Neural cell (in vitro differentiated cells): ENCODE measurements around the gene HACD2. TPM values are rescaled to one million over a fixed set of nuclear protein-coding genes. Genes with fewer than 3 reads are reported as not detected.

Source experiments
- H2AFZ ChIP-seq: fragments of 200-600, 300-800 bp; sonication (generic), shearing (Covaris generic); 2 replicates; pipeline ENCODE4 v1.6.0; 2014; ENCODE audit warnings: low read depth, mild to moderate bottlenecking, antibody characterized with exemption, low read length, moderate library complexity
- H3F3A ChIP-seq: fragments of 200-600 bp; shearing (Covaris generic); 2 replicates; pipeline ENCODE4 v1.6.1; 2016; ENCODE audit warnings: mild to moderate bottlenecking, moderate library complexity, mixed read lengths, antibody characterized with exemption, low read length; ENCODE audit not compliant: insufficient read depth, poor library complexity, severe bottlenecking
- H3K27ac ChIP-seq: fragments of 200-600, 300-800 bp; sonication (generic), shearing (Covaris generic); 2 replicates; pipeline ENCODE4 v1.5.1; 2014; ENCODE audit warnings: mild to moderate bottlenecking, low read length, moderate library complexity
- H3K27me3 ChIP-seq: fragments of 300-800, 200-600 bp; sonication (generic), shearing (Covaris generic); 2 replicates; pipeline ENCODE4 v1.6.0; 2014; ENCODE audit warnings: mild to moderate bottlenecking, low read depth, low read length, moderate library complexity; ENCODE audit not compliant: insufficient read depth
- H3K36me3 ChIP-seq: fragments of 300-800, 200-600 bp; sonication (generic), shearing (Covaris generic); 2 replicates; pipeline ENCODE4 v1.5.1; 2014; ENCODE audit warnings: mild to moderate bottlenecking, antibody characterized with exemption, low read length, moderate library complexity; ENCODE audit not compliant: insufficient read depth
- H3K4me2 ChIP-seq: fragments of 300-800, 200-600 bp; sonication (generic), shearing (Covaris generic); 2 replicates; pipeline ENCODE4 v1.6.0; 2014; ENCODE audit warnings: mild to moderate bottlenecking, low read length
- H3K4me3 ChIP-seq: fragments of 300-800, 200-600 bp; sonication (generic), shearing (Covaris generic); 2 replicates; pipeline ENCODE4 v1.5.1; 2014; ENCODE audit warnings: mild to moderate bottlenecking, low read length, moderate library complexity
- H3K79me2 ChIP-seq: fragments of 200-600 bp; shearing (Covaris generic); replicated peaks from 2 replicates; pipeline ENCODE4 v1.6.0; 2014; ENCODE audit warnings: mild to moderate bottlenecking, low read length, moderate library complexity; ENCODE audit not compliant: insufficient read depth
- H3K9ac ChIP-seq: fragments of 300-800, 200-600 bp; sonication (generic), shearing (Covaris generic); 2 replicates; pipeline ENCODE4 v1.6.1; 2016; ENCODE audit warnings: mild to moderate bottlenecking, low read length, mixed read lengths
- H3K9me2 ChIP-seq: fragments of 200-600 bp; shearing (Covaris generic); 2 replicates; pipeline ENCODE4 v1.6.1; 2016; ENCODE audit warnings: mild to moderate bottlenecking, low read length, mixed read lengths; ENCODE audit not compliant: insufficient read depth
- H3K9me3 ChIP-seq: fragments of 200-600, 300-800 bp; sonication (generic), shearing (Covaris generic); 2 replicates; pipeline ENCODE4 v1.6.1; 2016; ENCODE audit warnings: mild to moderate bottlenecking, mixed run types, low read length, moderate library complexity, mixed read lengths
- H4K20me1 ChIP-seq: fragments of 200-600 bp; shearing (Covaris generic); 2 replicates; pipeline ENCODE4 v1.6.1; 2016; ENCODE audit warnings: mild to moderate bottlenecking, mixed run types; ENCODE audit not compliant: insufficient read depth
- CTCF ChIP-seq: fragments of 450-650 bp; IDR thresholded peaks from 2 replicates; pipeline ENCODE4 v1.5.1; 2014; ENCODE audit warnings: antibody characterized with exemption, mild to moderate bottlenecking, moderate library complexity; ENCODE audit not compliant: poor library complexity, severe bottlenecking
- EP300 ChIP-seq: fragments of 450-650 bp; conservative IDR thresholded peaks from 2 replicates; pipeline ENCODE4 v1.6.1; 2014; ENCODE audit warnings: antibody characterized with exemption, mild to moderate bottlenecking, moderate library complexity; ENCODE audit not compliant: poor library complexity, severe bottlenecking
- EZH2 ChIP-seq: fragments of 200-600, 300-800 bp; shearing (Covaris generic), sonication (generic); IDR thresholded peaks from 2 replicates; pipeline ENCODE4 v1.6.1; 2014; ENCODE audit warnings: antibody characterized with exemption, low read length, borderline replicate concordance, mild to moderate bottlenecking; ENCODE audit not compliant: insufficient read depth, poor library complexity, severe bottlenecking
- MXI1 ChIP-seq: fragments of 450-650 bp; conservative IDR thresholded peaks from 2 replicates; pipeline ENCODE4 v1.6.1; 2014; ENCODE audit warnings: antibody characterized with exemption, mild to moderate bottlenecking; ENCODE audit not compliant: poor library complexity, severe bottlenecking
- POLR2AphosphoS5 ChIP-seq: IDR thresholded peaks from 2 replicates; pipeline ENCODE4 v1.6.1; 2012
- RAD21 ChIP-seq: fragments of 450-650 bp; conservative IDR thresholded peaks from 2 replicates; pipeline ENCODE4 v1.6.1; 2014; ENCODE audit warnings: antibody characterized with exemption, mild to moderate bottlenecking, moderate library complexity
- SMC3 ChIP-seq: fragments of 450-650 bp; conservative IDR thresholded peaks from 2 replicates; pipeline ENCODE4 v1.6.1; 2014; ENCODE audit warnings: antibody characterized with exemption, mild to moderate bottlenecking, moderate library complexity; ENCODE audit not compliant: poor library complexity
- TAF1 ChIP-seq: IDR thresholded peaks from 2 replicates; pipeline ENCODE4 v1.6.1; 2012; ENCODE audit warnings: low read depth
- polyA plus RNA-seq: library from polyadenylated mRNA; depleted of rRNA; stranded (reverse); fragments of >200 nt; gene quantifications from 2 replicates; pipeline ENCODE4 v1.2.3, GENCODE V29; 2014
- TF ChIP-seq, protein P1 (sequence below): IDR thresholded peaks from 2 replicates; pipeline ENCODE4 v1.6.1; 2012; ENCODE audit warnings: borderline replicate concordance

HACD2 gene
- polyA plus RNA-seq, 1 donor from 2014 or later = 28.0 TPM

DNA sequence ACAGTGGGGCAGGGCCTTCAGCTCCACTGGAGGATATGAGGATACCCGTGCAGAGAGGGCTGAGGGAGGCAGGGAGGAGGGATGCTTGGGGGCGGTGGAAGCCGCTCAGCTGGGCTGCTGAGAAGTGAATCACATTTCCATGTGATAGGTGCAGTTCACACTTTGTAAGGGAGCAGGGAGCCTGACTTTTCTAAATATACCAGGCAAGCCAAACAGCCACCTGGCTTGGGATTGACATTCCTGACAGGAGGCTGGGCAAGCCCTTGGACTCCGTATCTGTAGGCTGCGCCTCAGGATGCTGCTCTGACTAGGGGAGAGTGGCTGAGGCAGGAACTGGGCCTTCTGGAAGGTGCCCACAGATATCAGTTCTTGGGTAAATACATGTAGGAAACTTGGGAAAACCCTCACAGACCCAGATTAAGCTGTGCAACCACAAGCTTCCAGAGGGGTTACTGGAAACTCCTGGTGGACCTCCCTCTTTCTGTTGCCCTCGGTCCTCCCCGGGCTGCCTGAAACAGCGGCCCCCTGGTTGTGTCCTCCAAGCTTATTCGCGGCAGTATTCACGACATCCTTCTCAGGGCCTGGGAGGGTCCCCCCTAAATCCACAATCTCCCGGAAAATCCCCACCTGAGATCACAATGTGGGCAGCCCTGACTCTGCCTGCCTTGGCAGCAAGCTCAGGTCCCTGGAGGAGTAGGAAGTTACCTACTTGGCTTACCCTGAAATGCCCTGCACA is 103.0 kb downstream of the HACD2 start:
- Histone ChIP-seq H2AFZ (no peak overlapping the region), H3K27ac (no peak overlapping the region), H3K36me3 (no peaks in the 10 kb centered on the region), H3K9me3 (no peaks in the 10 kb centered on the region), H3K4me2 (no peak overlapping the region), H3K9ac (no peak overlapping the region), H3F3A (no peaks in the 10 kb centered on the region), H3K9me2 (no peaks in the 10 kb centered on the region), H3K27me3 (no peaks in the 10 kb centered on the region), H3K4me3 (no peak overlapping the region), H4K20me1 (no peaks in the 10 kb centered on the region), H3K79me2 (no peaks in the 10 kb centered on the region)
- no peak for TF ChIP-seq CTCF

GRCh38 chr3:123481071-123481470 is 103.8 kb downstream of the HACD2 start:
- Histone ChIP-seq H3K27ac (no peak overlapping the region), H3K4me2 (no peak overlapping the region), H4K20me1 (no peaks in the 10 kb centered on the region), H2AFZ (no peak overlapping the region), H3F3A (no peaks in the 10 kb centered on the region), H3K9me3 (no peaks in the 10 kb centered on the region), H3K36me3 (no peaks in the 10 kb centered on the region), H3K79me2 (no peaks in the 10 kb centered on the region), H3K9ac (no peak overlapping the region), H3K9me2 (no peaks in the 10 kb centered on the region), H3K4me3 (no peak overlapping the region), H3K27me3 (no peaks in the 10 kb centered on the region)
- TF ChIP-seq EP300 (no peak), CTCF (no peak), MXI1 (no peak), POLR2AphosphoS5 (no peak), TAF1 (no peak), SMC3 (no peak), EZH2 (no peak), RAD21 (no peak)
- TF ChIP-seq, protein P1, sequence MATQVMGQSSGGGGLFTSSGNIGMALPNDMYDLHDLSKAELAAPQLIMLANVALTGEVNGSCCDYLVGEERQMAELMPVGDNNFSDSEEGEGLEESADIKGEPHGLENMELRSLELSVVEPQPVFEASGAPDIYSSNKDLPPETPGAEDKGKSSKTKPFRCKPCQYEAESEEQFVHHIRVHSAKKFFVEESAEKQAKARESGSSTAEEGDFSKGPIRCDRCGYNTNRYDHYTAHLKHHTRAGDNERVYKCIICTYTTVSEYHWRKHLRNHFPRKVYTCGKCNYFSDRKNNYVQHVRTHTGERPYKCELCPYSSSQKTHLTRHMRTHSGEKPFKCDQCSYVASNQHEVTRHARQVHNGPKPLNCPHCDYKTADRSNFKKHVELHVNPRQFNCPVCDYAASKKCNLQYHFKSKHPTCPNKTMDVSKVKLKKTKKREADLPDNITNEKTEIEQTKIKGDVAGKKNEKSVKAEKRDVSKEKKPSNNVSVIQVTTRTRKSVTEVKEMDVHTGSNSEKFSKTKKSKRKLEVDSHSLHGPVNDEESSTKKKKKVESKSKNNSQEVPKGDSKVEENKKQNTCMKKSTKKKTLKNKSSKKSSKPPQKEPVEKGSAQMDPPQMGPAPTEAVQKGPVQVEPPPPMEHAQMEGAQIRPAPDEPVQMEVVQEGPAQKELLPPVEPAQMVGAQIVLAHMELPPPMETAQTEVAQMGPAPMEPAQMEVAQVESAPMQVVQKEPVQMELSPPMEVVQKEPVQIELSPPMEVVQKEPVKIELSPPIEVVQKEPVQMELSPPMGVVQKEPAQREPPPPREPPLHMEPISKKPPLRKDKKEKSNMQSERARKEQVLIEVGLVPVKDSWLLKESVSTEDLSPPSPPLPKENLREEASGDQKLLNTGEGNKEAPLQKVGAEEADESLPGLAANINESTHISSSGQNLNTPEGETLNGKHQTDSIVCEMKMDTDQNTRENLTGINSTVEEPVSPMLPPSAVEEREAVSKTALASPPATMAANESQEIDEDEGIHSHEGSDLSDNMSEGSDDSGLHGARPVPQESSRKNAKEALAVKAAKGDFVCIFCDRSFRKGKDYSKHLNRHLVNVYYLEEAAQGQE = no peak
